H9 (cell line): ENCODE measurements around the gene DENND1A. TPM values are rescaled to one million over a fixed set of nuclear protein-coding genes. Genes with fewer than 3 reads are reported as not detected.

Source experiments
- DNase-seq: peaks from one replicate; pipeline ENCODE4 v3.0.0-alpha.2; 2017
- H2AFZ ChIP-seq: one replicate; pipeline ENCODE4 v1.6.1; 2013; ENCODE audit warnings: mild to moderate bottlenecking, low read length, control low read depth, moderate library complexity
- H2AK5ac ChIP-seq: 2 replicates; pipeline ENCODE4 v1.6.1; 2013; ENCODE audit warnings: low read length, control low read depth, mixed read lengths; ENCODE audit not compliant: insufficient read length
- H2BK120ac ChIP-seq: one replicate; pipeline ENCODE4 v1.6.1; 2013; ENCODE audit warnings: low read depth, mild to moderate bottlenecking, low read length, control low read depth, inconsistent platforms; ENCODE audit not compliant: poor library complexity, severe bottlenecking
- H2BK12ac ChIP-seq: 2 replicates; pipeline ENCODE4 v1.6.1; 2013; ENCODE audit warnings: low read length, control low read depth, mixed read lengths, low read depth; ENCODE audit not compliant: insufficient read length
- H2BK15ac ChIP-seq: 2 replicates; pipeline ENCODE4 v1.6.1; 2013; ENCODE audit warnings: low read depth, low read length, control low read depth
- H2BK20ac ChIP-seq: one replicate; pipeline ENCODE4 v1.6.1; 2013; ENCODE audit warnings: low read depth, mild to moderate bottlenecking, low read length, control low read depth, inconsistent platforms; ENCODE audit not compliant: poor library complexity, severe bottlenecking
- H2BK5ac ChIP-seq: 2 replicates; pipeline ENCODE4 v1.6.1; 2013; ENCODE audit warnings: low read length, control low read depth, mixed read lengths; ENCODE audit not compliant: insufficient read length
- H3K14ac ChIP-seq: 2 replicates; pipeline ENCODE4 v1.6.1; 2013; ENCODE audit warnings: low read length, control low read depth; ENCODE audit not compliant: insufficient read depth
- H3K18ac ChIP-seq: 2 replicates; pipeline ENCODE4 v1.6.1; 2013; ENCODE audit warnings: low read depth, mild to moderate bottlenecking, mixed read lengths, low read length, control low read depth; ENCODE audit not compliant: insufficient read length
- H3K23ac ChIP-seq: 2 replicates; pipeline ENCODE4 v1.6.1; 2013; ENCODE audit warnings: low read length, control low read depth, mixed read lengths, low read depth; ENCODE audit not compliant: insufficient read length
- H3K23me2 ChIP-seq: 2 replicates; pipeline ENCODE4 v1.6.1; 2013; ENCODE audit warnings: low read depth, mild to moderate bottlenecking, mixed read lengths, low read length, control low read depth; ENCODE audit not compliant: insufficient read length, poor library complexity, severe bottlenecking
- H3K27ac ChIP-seq: 2 replicates; pipeline ENCODE4 v1.5.1; 2013; ENCODE audit warnings: low read length, control low read depth, mixed read lengths, low read depth; ENCODE audit not compliant: insufficient read length
- H3K27me3 ChIP-seq: 2 replicates; pipeline ENCODE4 v1.6.1; 2013; ENCODE audit warnings: low read length, control low read depth, inconsistent platforms; ENCODE audit not compliant: insufficient read depth
- H3K4ac ChIP-seq: 2 replicates; pipeline ENCODE4 v1.6.1; 2013; ENCODE audit warnings: low read depth, mild to moderate bottlenecking, control low read depth, inconsistent platforms, low read length, moderate library complexity
- H3K4me1 ChIP-seq: 2 replicates; pipeline ENCODE4 v1.6.1; 2013; ENCODE audit warnings: low read length, control low read depth, inconsistent platforms; ENCODE audit not compliant: insufficient read depth
- H3K4me2 ChIP-seq: 2 replicates; pipeline ENCODE4 v1.6.1; 2013; ENCODE audit warnings: low read length, control low read depth, mixed read lengths; ENCODE audit not compliant: insufficient read length, insufficient read depth
- H3K56ac ChIP-seq: 2 replicates; pipeline ENCODE4 v1.6.1; 2013; ENCODE audit warnings: low read depth, mild to moderate bottlenecking, mixed read lengths, low read length, control low read depth; ENCODE audit not compliant: insufficient read length
- H3K79me1 ChIP-seq: 2 replicates; pipeline ENCODE4 v1.6.1; 2013; ENCODE audit warnings: low read depth, mild to moderate bottlenecking, moderate library complexity, low read length, control low read depth, inconsistent platforms; ENCODE audit not compliant: insufficient read depth, poor library complexity, severe bottlenecking
- H3K79me2 ChIP-seq: 2 replicates; pipeline ENCODE4 v1.6.1; 2013; ENCODE audit warnings: low read length, control low read depth, inconsistent platforms; ENCODE audit not compliant: insufficient read depth
- H3K9ac ChIP-seq: 2 replicates; pipeline ENCODE4 v1.6.1; 2013; ENCODE audit warnings: low read length, control low read depth, mixed read lengths; ENCODE audit not compliant: insufficient read length; ENCODE audit errors: extremely low read depth
- H3K9me3 ChIP-seq: one replicate; pipeline ENCODE4 v1.6.1; 2013; ENCODE audit warnings: low read depth, low read length, inconsistent platforms; ENCODE audit not compliant: control insufficient read depth
- H3T11ph ChIP-seq: one replicate; pipeline ENCODE4 v1.6.1; 2013; ENCODE audit warnings: mild to moderate bottlenecking, low read length, control low read depth, inconsistent platforms
- H4K20me1 ChIP-seq: one replicate; pipeline ENCODE4 v1.6.1; 2013; ENCODE audit not compliant: control insufficient read depth, insufficient read length, insufficient read depth
- H4K5ac ChIP-seq: 2 replicates; pipeline ENCODE4 v1.6.1; 2013; ENCODE audit warnings: low read depth, mild to moderate bottlenecking, mixed read lengths, low read length, control low read depth; ENCODE audit not compliant: insufficient read length
- H4K8ac ChIP-seq: replicated peaks from 2 replicates; pipeline ENCODE4 v1.6.1; 2013; ENCODE audit warnings: low read length, control low read depth, mixed read lengths, low read depth; ENCODE audit not compliant: insufficient read length
- H4K91ac ChIP-seq: 2 replicates; pipeline ENCODE4 v1.6.1; 2013; ENCODE audit warnings: low read depth, mild to moderate bottlenecking, moderate library complexity, mixed read lengths, low read length, control low read depth; ENCODE audit not compliant: insufficient read length
- H3K27ac Mint-ChIP-seq, 3 experiments: 2 replicates in 2 of 3; 3 replicates in 1 of 3; pipeline ENCODE4 v1.8.0; 2020 to 2021; ENCODE audit warnings: mixed read lengths in 3 of 3, mild to moderate bottlenecking in 1 of 3, moderate library complexity in 1 of 3
- H3K27me3 Mint-ChIP-seq: 2 replicates; pipeline ENCODE4 v1.8.0; 2021; ENCODE audit warnings: low read depth, mild to moderate bottlenecking, moderate library complexity, mixed read lengths
- H3K36me3 Mint-ChIP-seq, 3 experiments: 2 replicates in 2 of 3; 3 replicates in 1 of 3; pipeline ENCODE4 v1.8.0; 2020 to 2021; ENCODE audit warnings: low read depth in 3 of 3, mixed read lengths in 3 of 3; ENCODE audit not compliant: insufficient read depth in 1 of 3
- H3K4me1 Mint-ChIP-seq, 2 experiments: 2 replicates each; pipeline ENCODE4 v1.8.0; 2020; ENCODE audit warnings: mixed read lengths in 2 of 2
- H3K4me3 Mint-ChIP-seq, 2 experiments: 2 replicates in 1 of 2; 3 replicates in 1 of 2; pipeline ENCODE4 v1.8.0; 2020 to 2021; ENCODE audit warnings: mild to moderate bottlenecking in 2 of 2, mixed read lengths in 2 of 2, moderate library complexity in 1 of 2
- H3K9me3 Mint-ChIP-seq, 2 experiments: 2 replicates in 1 of 2; 3 replicates in 1 of 2; pipeline ENCODE4 v1.8.0; 2020; ENCODE audit warnings: mild to moderate bottlenecking in 2 of 2, mixed read lengths in 2 of 2, moderate library complexity in 1 of 2
- WGBS: extraction: QIAGEN DNeasy Blood & Tissue Kit; methylation state at CpG from one replicate; pipeline ENCODE4 v1.1.7; 2013; ENCODE audit warnings: missing lambda C conversion rate, low lambda C conversion rate, mixed read lengths; ENCODE audit not compliant: insufficient read length; ENCODE audit errors: extremely low coverage; 5-methylcytosine and 5-hydroxymethylcytosine counted together
- total RNA-seq: library from RNA; stranded (reverse); gene quantifications from 2 replicates; pipeline ENCODE4 v1.2.1, GENCODE V29; 2021
- TF ChIP-seq, protein P1 (sequence below): fragments of 200-600 bp; sonication (generic); conservative IDR thresholded peaks from 3 replicates; pipeline ENCODE4 v1.8.0; 2021; ENCODE audit warnings: antibody characterized with exemption, mild to moderate bottlenecking

The DENND1A gene
- total RNA-seq, 1 experiment from 2014 or later, result 20.4 TPM

DNA sequence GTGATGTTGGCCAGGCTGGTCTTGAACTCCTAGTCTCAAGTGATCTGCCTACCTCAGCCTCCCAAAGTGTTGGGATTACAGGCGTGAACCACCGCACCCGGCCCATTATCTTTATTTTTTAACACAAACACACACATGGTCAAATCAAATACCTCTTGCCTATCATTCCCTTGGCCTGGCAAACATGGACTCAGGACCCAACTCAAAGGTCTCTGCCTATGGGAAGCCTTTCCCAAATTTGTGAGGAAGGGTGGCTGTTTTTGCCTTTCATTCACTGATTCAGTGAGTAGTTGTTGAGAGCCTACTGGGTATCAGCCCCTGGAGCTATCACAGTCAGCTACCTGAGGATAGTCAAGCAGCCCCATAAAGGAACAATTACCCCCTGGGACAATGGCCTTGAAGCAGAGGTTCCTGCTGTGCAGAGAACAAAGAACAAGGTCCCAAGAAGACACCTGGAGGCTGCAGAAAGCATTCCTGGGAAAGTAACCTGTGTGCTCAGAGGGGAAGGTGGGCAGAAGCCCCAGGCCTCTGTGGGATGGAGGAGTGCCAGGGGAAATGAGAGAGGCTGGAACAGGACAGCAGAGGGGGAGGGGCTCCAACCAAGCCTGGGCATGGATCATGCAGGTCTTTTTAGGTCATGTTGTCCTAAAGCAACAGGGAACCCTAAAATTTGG, 447.5 kb downstream of the DENND1A start:
- no peaks in the 10 kb centered on the region for H3K79me1 ChIP-seq
- no peak overlapping the region for H2BK12ac ChIP-seq
- H3K14ac ChIP-seq, result no peak overlapping the region
- no peak overlapping the region for H3K23ac ChIP-seq
- no peaks in the 10 kb centered on the region; the same call in 1 of the 2 replicates for H3K27me3 ChIP-seq
- Mint-ChIP-seq H3K27me3 (peaks cover 24% of the 10 kb centered on the region), H3K36me3 (no peaks in the 10 kb centered on the region; a peak in 2 of 7 replicates), H3K27ac (peak overlapping the region; percentile 73 to 94 (median 91)), H3K9me3 (no peaks in the 10 kb centered on the region), H3K4me3 (no peak overlapping the region; a peak in 1 of 5 replicates), H3K4me1 (peaks cover 49 to 53% of the 10 kb centered on the region in 2 experiments)
- no peak overlapping the region for H3K56ac ChIP-seq
- no peak overlapping the region for H2AK5ac ChIP-seq
- H2BK5ac ChIP-seq, result no peak overlapping the region
- DNase-seq, result peak; percentile 71
- H4K5ac ChIP-seq, result no peak overlapping the region
- WGBS, result no CpG with 5 or more reads among the region's 3 CpGs
- peaks cover 11% of the 10 kb centered on the region; the same call in 1 of the 2 replicates for H3K4me1 ChIP-seq
- H2BK120ac ChIP-seq, result no peak overlapping the region
- no peaks in the 10 kb centered on the region for H3K9me3 ChIP-seq
- no peak overlapping the region for H3K27ac ChIP-seq
- no peaks in the 10 kb centered on the region for H3K23me2 ChIP-seq
- H3T11ph ChIP-seq, result no peak overlapping the region
- no peak overlapping the region for H3K9ac ChIP-seq
- H3K18ac ChIP-seq, result no peak overlapping the region
- H4K20me1 ChIP-seq, result no peaks in the 10 kb centered on the region
- no peak overlapping the region for H2BK20ac ChIP-seq
- H2BK15ac ChIP-seq, result no peak overlapping the region
- no peaks in the 10 kb centered on the region for H3K79me2 ChIP-seq
- no peak overlapping the region for H3K4me2 ChIP-seq
- H4K91ac ChIP-seq, result no peak overlapping the region
- H3K4ac ChIP-seq, result no peak overlapping the region
- H4K8ac ChIP-seq, result no peak overlapping the region
- TF ChIP-seq, protein P1, sequence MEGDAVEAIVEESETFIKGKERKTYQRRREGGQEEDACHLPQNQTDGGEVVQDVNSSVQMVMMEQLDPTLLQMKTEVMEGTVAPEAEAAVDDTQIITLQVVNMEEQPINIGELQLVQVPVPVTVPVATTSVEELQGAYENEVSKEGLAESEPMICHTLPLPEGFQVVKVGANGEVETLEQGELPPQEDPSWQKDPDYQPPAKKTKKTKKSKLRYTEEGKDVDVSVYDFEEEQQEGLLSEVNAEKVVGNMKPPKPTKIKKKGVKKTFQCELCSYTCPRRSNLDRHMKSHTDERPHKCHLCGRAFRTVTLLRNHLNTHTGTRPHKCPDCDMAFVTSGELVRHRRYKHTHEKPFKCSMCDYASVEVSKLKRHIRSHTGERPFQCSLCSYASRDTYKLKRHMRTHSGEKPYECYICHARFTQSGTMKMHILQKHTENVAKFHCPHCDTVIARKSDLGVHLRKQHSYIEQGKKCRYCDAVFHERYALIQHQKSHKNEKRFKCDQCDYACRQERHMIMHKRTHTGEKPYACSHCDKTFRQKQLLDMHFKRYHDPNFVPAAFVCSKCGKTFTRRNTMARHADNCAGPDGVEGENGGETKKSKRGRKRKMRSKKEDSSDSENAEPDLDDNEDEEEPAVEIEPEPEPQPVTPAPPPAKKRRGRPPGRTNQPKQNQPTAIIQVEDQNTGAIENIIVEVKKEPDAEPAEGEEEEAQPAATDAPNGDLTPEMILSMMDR, result no peak
- no peak overlapping the region for H2AFZ ChIP-seq
